Liver (tissue), 3 donors: ENCODE results near the gene PCDHGC5.

Experiments
- CTCF ChIP-seq: fragments of 150-350 bp; IDR thresholded peaks from 2 replicates; pipeline ENCODE4 v1.5.1; 2017; ENCODE audit warnings: improper control_type of control experiment, low read depth, low read length; ENCODE audit not compliant: missing input control
- EGR1 ChIP-seq, 2 donors: IDR thresholded peaks; 2 replicates each; pipeline ENCODE4 v1.6.1; 2016 to 2018; ENCODE audit warnings: antibody characterized with exemption in 2 of 2, low read depth in 2 of 2
- GABPA ChIP-seq, 2 donors: IDR thresholded peaks in 1 of 2; conservative IDR thresholded peaks in 1 of 2; 2 replicates each; pipeline ENCODE4 v1.6.1; 2016; ENCODE audit warnings: antibody characterized with exemption in 2 of 2, mild to moderate bottlenecking in 1 of 2, moderate library complexity in 1 of 2
- JUND ChIP-seq, 2 donors: IDR thresholded peaks; 2 replicates each; pipeline ENCODE4 v1.6.1; 2016; ENCODE audit warnings: antibody characterized with exemption in 2 of 2
- MAX ChIP-seq: IDR thresholded peaks from 2 replicates; pipeline ENCODE4 v1.6.1; 2016; ENCODE audit warnings: antibody characterized with exemption
- RAD21 ChIP-seq, 2 donors: IDR thresholded peaks; 2 replicates each; pipeline ENCODE4 v1.6.1; 2016; ENCODE audit warnings: antibody characterized with exemption in 2 of 2, mild to moderate bottlenecking in 2 of 2
- REST ChIP-seq: IDR thresholded peaks from 2 replicates; pipeline ENCODE4 v1.6.1; 2016; ENCODE audit warnings: antibody characterized with exemption, mild to moderate bottlenecking
- TAF1 ChIP-seq: conservative IDR thresholded peaks from 2 replicates; pipeline ENCODE4 v1.6.1; 2016; ENCODE audit warnings: antibody characterized with exemption, mild to moderate bottlenecking
- YY1 ChIP-seq: IDR thresholded peaks from 2 replicates; pipeline ENCODE4 v1.6.1; 2016; ENCODE audit warnings: antibody characterized with exemption, mild to moderate bottlenecking
- donor health status: healthy.
- donor health status: healthy.

GRCh38 chr5:141501761-141502160, 12.9 kb downstream of the PCDHGC5 start:
- TF ChIP-seq RAD21 (IDR thresholded peaks at IDR 0.05), result no peak
- no peak for TF ChIP-seq CTCF
- TF ChIP-seq YY1, result no peak
- no peak for TF ChIP-seq REST
- TF ChIP-seq GABPA (IDR thresholded peaks at IDR 0.05 in 1 of 2, conservative IDR thresholded peaks at IDR 0.05 in 1 of 2), result no peak
- TF ChIP-seq MAX, result no peak
- no peak for TF ChIP-seq JUND (IDR thresholded peaks at IDR 0.05)
- TF ChIP-seq EGR1 (IDR thresholded peaks at IDR 0.05; ENCODE audit: low read depth in 2 of 2), result no peak
- no peak for TF ChIP-seq TAF1
